Right lobe of liver (tissue), 4 donors: Measurements from ENCODE around the gene NT5DC3.

Source experiments
- CTCF ChIP-seq, 4 donors: fragments of 200-600 bp in 3 of 4; fragments of 450-650 bp in 1 of 4; IDR thresholded peaks; one replicate each; pipeline versions ENCODE4 v1.5.1 to v1.8.0; 2016 to 2022; ENCODE audit warnings: antibody characterized with exemption in 4 of 4, mild to moderate bottlenecking in 2 of 4
- POLR2A ChIP-seq: fragments of 450-650 bp; IDR thresholded peaks from one replicate; pipeline ENCODE4 v1.6.1; 2017; ENCODE audit warnings: antibody characterized with exemption, mild to moderate bottlenecking
- donor health status: DM: no; HTN: no; CAD: no.
- donor health status: DM: no; HTN: no; CAD: no.
- donor health status: DM: no; HTN: yes; CAD: no.

GRCh38 chr12:103813949-103814348 lies 27.1 kb downstream of the NT5DC3 start:
- TF ChIP-seq CTCF (IDR thresholded peaks at IDR 0.05) (no peak), POLR2A (no peak)
